ENCODE data around the gene CD2BP2. TPM values are rescaled to one million over a fixed set of nuclear protein-coding genes. Genes with fewer than 3 reads are reported as not detected.

CD2BP2 gene
- total and polyA plus RNA-seq, 2 of the 13 experiments (the other 11 are each of a cell fraction or from before 2014, with no cell fraction given): 24.9 to 54.6 TPM

GRCh38 chr16:30335028-30335597 lies 20.0 kb downstream of the CD2BP2 start (continued):
- TF ChIP-seq ZNF275 (CRISPR knock-in tag; IDR thresholded peaks at IDR 0.05; ENCODE audit: borderline replicate concordance): 0 out of 2 replicates have a peak, but pooled peaks have one; percentile 64
- TF ChIP-seq PRMT3 (CRISPR knock-in tag; IDR thresholded peaks at IDR 0.05; ENCODE audit: borderline replicate concordance, low read depth): 0 out of 2 replicates have a peak, but pooled peaks have one; percentile 0
- 0 out of 2 replicates have a peak, but pooled peaks have one; percentile 20 for TF ChIP-seq KDM5A (IDR thresholded peaks at IDR 0.05; ENCODE audit: borderline replicate concordance, low read length)
- peak; percentile 91 for TF ChIP-seq MED8 (CRISPR knock-in tag; IDR thresholded peaks at IDR 0.05; ENCODE audit: insufficient replicate concordance)
- 0 out of 2 replicates have a peak, but pooled peaks have one; percentile 23 for TF ChIP-seq ZNF792 (CRISPR knock-in tag; IDR thresholded peaks at IDR 0.05)
- TF ChIP-seq KAT7 (CRISPR knock-in tag; IDR thresholded peaks at IDR 0.05; ENCODE audit: borderline replicate concordance): peak; percentile 46; the same call in 1 of the 2 replicates
- TF ChIP-seq SMAD1 (CRISPR knock-in tag; IDR thresholded peaks at IDR 0.05; ENCODE audit: borderline replicate concordance, low read depth): 0 out of 2 replicates have a peak, but pooled peaks have one; percentile 29
- peak; percentile 26 for TF ChIP-seq ZNF768 (CRISPR knock-in tag; IDR thresholded peaks at IDR 0.05)
- peak; percentile 75 for TF ChIP-seq SAP130 (CRISPR knock-in tag; IDR thresholded peaks at IDR 0.05; ENCODE audit: low read depth)
- peak; percentile 65 for TF ChIP-seq HOXA3 (CRISPR knock-in tag; IDR thresholded peaks at IDR 0.05)
- TF ChIP-seq ZNF281 (CRISPR knock-in tag; IDR thresholded peaks at IDR 0.05; ENCODE audit: borderline replicate concordance): peak; percentile 56; the same call in 1 of the 2 replicates
- TF ChIP-seq ZNF235 (CRISPR knock-in tag; IDR thresholded peaks at IDR 0.05; ENCODE audit: borderline replicate concordance): 0 out of 2 replicates have a peak, but pooled peaks have one; percentile 68
- peak; percentile 78 for TF ChIP-seq AKAP8 (CRISPR knock-in tag; IDR thresholded peaks at IDR 0.05)
- TF ChIP-seq ARNTL (CRISPR knock-in tag; IDR thresholded peaks at IDR 0.05): peak; percentile 75; the same call in 1 of the 2 replicates
- TF ChIP-seq ZNF616 (CRISPR knock-in tag; IDR thresholded peaks at IDR 0.05; ENCODE audit: low read depth): 0 out of 2 replicates have a peak, but pooled peaks have one; percentile 45
- TF ChIP-seq CBFB (CRISPR knock-in tag; IDR thresholded peaks at IDR 0.05): peak; percentile 16; the same call in 1 of the 2 replicates
- TF ChIP-seq REXO4 (CRISPR knock-in tag; IDR thresholded peaks at IDR 0.05; ENCODE audit: borderline replicate concordance): peak; percentile 42; the same call in 1 of the 2 replicates
- TF ChIP-seq ZSCAN21 (CRISPR knock-in tag; IDR thresholded peaks at IDR 0.05; ENCODE audit: borderline replicate concordance): peak; percentile 85; the same call in 1 of the 2 replicates
- TF ChIP-seq ZNF687 (CRISPR knock-in tag; IDR thresholded peaks at IDR 0.05): peak; percentile 61
- peak; percentile 71; the same call in 1 of the 2 replicates for TF ChIP-seq DNMT1 (CRISPR knock-in tag; IDR thresholded peaks at IDR 0.05)
